ENCODE data around the gene COL12A1.

COL12A1 gene

DNA sequence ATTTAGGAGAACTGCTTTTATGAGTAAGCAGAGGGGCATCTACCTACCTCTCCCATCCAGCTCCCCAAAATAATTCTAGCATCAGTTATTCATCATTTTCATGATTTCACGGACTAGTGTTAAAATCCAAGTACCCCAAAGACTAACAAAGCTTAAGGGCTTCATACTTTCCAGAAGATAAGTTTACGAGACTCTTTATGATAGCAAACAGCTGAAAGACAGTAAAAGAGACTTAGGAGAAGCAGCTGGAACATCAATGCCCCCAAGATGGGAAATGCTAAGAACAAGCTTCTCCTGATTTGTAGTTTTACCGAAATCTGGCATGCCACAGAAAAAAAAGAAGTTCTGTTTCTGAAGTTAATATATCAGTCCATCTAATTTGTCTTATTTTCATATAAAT lies 70.0 kb downstream of the COL12A1 start:
- no peak for DNase-seq

DNA sequence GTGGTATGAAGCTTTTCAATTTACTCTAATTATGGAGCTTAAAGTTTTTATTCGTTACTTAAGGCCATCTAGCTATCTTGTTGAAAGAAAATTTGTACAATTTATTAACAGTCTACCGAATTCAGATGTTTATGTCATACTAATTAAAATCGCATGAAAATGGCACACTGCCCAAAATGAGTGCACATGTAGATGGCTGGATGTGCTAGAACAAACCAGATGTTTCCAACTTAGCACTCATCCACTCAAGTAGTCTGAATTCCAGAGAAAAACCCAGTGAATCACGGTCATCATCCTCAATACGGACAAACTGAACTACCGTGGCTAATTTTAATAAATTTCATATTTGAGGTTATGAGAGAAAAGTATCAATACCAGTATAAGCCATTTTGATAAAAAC lies 70.4 kb downstream of the COL12A1 start:
- no peak for DNase-seq

DNA sequence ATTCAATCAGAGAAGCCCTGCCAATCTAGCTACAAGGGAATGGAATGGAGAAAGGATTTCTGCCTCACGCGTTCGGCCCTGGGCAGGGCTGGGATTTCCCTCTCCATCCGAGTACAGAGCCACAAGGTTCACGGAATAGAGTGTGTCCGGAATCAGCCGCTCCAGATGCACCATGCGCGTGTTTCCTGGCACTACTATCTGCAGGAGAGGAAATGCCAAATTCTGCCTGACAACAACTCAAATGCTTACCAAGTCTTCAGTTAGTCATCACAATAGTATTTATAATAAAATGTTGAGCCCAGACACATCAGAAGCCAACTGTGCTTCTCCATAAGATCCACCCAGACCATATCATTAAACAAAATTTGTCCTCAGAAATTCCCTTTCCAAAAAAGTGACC lies 75.1 kb downstream of the COL12A1 start:
- no peak for DNase-seq

DNA sequence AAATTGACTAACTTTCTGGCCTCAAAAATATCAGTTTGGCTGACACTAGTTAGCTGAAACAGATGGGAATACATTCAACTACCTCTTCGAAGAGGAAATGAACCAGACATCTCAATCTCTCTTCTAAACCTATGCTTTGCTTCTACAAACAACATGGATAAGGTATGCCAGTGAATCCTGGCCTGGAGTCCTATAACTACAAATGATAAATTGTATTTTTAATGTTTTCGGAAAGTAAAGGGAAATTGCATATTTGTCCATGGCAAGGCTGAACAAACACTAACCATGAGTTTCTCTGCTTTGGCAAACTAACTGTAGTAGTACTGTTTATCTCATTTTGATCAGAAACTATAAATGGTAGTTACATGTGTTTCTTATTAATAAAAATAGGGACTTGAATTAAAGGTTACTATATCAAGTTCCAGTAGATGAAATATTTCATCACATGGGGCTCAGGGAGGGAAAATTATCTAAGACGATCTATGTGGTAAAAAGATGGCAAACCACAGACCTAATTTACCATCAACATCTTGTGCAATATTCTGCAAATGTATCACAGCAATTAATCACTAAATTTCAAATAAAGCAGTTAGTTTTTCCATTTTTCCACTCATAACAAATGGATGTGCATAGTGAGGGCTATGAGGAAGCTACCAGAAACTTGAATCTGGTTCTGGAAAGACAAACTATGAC lies 76.8 kb downstream of the COL12A1 start:
- no peak for DNase-seq

DNA sequence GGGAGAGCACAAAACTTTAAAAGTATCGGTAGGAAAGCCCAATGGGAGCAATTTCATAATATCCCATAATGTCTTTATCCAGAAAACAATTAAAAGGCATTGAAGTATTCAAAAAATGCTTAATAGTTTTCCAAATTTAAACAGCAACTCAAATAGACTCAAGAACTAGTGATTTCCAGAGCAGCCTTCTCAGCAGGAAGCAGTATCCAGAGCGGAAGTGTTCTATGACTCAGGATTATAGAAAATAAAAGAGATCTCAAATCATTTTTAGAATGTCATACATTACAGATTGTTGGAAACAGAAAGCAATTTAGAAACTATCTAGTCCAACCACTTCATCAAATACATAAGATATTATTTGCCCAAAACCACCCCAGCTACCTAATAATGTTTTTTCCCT lies 79.3 kb downstream of the COL12A1 start:
- DNase-seq, result no peak

DNA sequence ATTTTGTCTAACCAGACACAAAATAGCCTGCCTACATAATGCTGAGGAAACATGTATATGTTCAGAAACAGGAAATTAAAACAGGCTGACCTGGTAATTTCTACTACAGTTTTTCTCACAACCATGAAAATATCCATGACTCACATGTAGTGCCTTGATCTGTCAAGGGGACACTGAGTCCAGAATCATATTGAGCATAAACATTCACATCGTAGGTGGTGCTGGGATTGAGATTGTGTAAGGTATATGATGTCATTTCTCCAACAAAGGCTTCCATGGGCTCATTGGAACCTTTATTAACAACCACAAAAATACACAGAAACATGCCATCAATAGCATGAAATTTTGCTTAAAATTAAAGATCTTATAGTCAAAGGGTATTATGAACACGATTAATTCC lies 80.9 kb downstream of the COL12A1 start:
- no peak for DNase-seq

DNA sequence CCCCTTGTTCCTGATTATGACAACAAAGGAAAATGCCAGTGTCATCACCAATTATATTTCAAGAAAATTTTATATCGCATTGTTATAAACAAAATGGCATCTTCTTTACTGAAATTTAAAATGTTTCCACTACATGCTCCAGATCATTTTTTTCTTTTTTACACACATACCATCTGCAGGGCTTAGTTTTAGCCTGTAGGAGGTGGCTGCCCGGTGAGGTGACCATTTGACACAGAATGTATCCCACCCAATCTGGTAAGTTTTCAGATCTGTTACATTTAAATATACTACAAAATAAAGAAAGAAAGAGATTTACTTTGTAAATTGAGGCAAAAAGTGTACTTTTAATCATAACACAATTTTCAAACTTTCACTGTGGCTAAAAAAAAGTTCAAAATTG lies 81.8 kb downstream of the COL12A1 start:
- no peak for DNase-seq

DNA sequence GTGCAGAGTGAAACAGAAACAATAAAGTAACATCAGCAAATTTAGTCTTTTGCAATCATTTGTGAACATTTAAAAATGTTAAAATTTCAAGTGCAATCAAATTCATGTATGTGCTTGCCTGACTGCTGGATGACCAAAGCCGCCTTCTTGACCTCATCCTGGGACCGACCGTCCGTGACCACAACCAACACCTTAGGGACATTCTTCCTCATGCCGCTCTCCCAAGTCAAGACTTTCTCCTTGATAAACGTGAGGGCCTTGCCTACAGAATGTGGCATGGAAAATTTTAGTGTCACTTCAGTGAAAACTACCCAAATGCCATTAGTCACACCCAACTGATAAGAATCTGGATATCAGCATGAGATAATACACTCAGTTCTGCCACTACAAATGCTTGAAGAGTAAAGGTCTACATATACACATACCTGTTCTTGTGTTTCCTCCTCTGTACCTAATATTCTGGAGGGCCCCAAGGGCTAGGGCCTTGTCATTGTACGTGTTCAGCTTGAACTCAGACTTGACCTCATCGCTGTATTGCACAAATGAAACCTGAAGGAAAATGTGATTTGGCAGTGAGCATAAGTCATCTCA lies 86.8 kb downstream of the COL12A1 start:
- DNase-seq, result no peak

DNA sequence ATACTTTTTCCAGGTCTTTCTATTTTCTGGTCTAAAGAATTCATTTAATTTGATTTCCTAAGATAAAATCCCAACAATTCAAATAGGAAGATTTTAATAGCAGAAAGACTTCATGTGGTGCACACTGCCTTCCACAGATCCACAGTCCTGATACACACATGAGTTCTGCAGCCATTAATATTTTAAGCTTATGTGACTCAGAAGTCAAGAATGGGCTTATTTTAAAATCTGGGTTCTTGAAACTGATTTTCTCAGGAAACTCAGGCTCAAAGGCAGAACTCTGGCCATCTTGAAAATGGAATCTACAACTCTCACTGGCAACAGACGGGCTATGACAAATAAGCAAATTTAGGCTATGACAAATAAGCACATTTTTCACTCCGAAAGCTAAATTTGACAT lies 88.2 kb downstream of the COL12A1 start:
- no peak for DNase-seq

DNA sequence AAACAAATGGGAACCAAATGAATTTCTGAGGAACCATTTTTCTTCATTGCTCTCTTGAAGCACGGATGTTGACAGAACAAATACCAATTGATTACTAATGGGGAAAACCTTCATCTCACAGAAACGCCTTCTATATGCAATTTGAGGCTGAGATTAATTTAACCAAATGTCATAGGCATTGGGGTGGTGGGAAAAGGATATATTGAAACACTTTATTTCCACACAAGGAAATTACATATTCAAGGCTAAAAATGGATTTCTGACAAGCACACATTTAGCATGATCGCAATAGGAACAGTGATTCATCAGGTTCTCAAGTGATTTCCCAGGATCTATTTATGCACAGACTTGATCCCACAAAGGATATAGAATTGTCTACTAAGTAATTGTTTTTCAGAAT lies 88.9 kb downstream of the COL12A1 start:
- DNase-seq, result no peak

DNA sequence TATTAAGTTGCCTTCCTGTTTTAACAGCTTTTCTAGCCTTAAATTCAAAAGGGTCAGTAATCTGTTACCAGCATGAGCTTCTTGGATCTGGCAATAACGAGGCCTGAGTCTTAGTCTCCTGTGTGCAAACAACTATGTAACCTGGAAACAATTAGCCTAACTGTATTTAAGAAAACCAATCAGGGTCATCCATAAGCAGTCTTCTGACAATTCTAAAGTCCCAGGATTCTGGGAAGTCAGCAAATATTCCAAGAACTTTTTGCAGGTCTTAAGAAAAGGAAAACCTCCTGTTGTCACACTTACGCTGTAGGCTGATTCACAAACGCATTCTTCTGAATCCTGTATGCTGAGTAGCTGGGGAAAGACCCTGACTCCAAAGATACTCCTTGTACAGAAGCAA lies 90.4 kb downstream of the COL12A1 start:
- DNase-seq, result no peak

DNA sequence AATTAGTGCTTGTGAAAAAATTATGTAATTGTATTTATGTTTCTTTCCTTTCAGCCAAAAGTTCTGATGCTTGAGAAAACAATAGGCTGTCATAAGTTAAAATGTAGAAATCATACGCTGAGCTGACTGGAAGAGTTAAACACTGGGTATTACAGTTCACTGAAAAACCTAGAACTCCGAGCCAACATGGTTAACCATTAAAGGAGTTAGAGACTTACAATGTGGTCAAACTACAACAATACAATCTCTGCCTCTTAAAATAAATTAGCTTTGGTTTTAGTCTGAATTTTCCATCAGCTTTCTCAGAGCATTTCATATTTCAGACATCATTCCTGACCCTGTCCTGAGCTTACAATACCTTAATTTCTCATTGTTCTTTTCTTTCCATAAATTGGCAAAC lies 91.0 kb downstream of the COL12A1 start:
- DNase-seq, result peak; percentile 67

DNA sequence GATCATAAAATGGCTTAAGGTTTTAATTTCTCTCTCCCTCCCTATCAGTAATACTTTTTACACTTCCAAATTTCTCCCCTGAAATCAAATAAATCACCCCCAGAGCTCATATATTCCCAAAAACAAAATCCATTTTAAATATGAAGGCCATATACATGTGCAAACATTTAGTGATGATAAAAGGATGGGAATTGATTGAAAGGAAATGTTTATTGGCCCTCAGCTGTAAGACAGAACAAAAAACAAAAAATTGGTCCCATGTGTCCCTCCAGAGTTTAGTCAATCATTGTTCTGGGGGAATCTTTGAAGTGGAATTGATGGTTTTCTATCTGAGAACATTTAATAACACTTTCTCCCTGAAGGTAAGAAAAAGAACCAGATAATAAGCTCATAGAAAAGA lies 91.7 kb downstream of the COL12A1 start:
- no peak for DNase-seq

DNA sequence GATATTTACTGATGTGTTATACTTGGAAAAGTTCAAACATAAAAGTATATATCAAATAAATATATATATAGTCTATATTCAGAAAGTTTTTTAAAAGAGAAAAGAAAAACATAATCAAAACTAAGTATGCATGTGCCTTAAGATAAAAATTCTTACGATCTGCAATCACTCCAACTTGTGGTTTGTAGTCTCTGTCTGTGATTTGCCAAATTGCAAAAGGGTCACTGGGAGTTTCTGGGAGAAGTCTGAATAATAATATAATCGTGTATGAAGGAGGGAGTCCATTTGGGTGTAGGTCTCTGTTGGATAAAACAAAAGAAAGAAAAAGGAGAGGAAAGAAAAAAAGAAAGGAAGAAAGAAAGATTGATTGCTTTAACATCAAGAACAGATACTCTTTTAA lies 92.4 kb downstream of the COL12A1 start:
- no peak for DNase-seq

DNA sequence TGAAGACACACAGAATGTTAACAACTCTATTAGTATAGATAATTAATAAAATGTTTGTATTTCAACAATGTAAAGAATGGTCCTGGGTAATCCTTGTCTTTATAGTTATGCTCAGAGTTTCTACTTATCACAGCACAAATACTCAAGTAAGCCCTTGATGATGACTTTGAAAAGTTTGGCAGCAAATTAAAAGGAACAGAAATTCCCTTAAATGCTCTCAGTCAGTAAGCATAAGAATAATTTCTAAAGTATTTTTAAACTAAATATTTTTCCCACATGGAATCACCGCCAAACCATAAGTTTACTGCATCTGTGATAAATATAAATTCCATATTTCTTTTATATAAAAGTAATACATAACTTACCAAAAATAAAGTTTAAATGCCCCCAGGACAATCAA lies 96.1 kb downstream of the COL12A1 start:
- no peak for DNase-seq

DNA sequence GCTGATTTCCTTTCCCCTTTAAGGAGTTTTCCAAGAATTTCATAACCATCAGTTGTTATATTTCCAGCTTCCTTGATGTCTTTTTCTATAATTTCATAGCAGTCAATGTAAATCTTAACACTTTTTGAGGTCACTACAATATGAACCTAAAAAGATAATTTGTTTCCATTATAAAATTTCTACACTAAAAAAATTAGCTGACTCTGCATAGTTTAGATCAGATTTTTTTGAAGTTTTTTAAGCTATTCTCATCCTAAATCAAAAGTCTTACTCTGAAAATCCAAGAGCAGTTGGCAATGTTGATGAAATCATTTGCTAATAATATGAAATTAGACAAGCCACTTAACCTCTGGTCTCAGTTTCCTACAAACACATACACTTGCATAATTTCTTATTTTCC lies 96.8 kb downstream of the COL12A1 start:
- DNase-seq, result no peak

DNA sequence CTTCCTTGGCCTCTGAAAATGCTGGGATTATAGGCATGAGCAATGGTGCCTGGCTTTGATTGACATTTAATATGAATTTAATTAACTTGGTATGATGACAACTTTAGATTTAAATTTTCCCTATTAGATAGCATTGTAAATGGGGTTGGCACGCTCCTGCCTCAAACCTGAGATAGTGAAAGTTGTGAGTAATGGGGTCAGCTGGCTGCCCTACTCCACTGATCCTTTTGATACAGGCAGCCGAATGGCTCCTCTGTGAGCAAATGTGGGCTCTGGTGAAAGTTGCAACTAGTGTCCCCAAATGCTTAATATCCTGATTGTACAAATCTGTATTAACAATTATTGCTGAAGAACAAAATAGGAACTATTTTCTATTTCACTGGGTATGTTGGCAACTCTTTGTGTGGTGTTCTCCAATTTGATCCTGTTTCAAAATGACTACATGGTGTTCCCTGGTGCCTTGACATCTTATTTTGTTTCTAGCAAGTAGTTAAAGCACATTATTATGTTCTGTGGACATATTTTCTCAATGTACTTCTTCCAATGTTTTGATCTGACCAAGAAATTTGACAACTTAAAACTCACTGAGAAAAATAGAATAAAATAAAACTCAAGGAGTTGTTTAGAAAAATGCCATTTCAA lies 97.4 kb downstream of the COL12A1 start:
- no peak for DNase-seq

DNA sequence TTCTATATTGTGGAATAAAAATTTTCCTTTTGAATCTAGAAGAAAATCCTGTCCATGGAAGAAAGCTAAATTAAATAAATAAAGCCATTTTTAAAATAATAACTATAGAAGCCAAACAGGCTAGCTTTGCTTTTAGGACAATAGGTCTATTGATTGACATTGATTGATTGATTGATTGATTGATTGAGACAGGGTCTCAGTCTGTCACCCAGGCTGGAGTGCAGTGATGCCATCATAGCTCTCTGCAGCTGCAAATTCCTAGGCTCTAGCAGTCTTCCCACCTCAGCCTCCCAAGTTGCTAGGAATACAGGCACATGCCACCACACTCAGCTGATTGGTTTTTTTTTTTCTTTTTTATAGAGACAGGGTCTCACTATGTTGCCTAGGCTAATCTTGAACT lies 97.9 kb downstream of the COL12A1 start:
- DNase-seq, result no peak

DNA sequence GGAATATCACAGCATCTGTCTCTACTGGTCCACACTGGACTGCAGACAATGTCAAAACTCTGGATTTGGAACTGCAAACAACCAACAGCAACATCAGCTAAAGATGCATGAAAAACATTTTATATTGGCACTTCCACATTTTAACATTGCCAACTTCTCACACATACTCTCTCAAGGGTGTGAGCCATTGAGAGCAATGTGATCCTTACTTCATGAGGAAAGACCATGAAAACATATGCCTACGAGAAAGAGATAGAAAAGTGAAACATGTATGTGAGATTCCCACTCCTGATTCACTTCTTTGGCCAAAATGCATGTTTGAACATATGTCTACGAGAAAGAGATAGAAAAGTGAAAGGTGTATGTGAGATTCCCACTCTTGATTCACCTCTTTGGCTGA lies 99.4 kb downstream of the COL12A1 start:
- no peak for DNase-seq

DNA sequence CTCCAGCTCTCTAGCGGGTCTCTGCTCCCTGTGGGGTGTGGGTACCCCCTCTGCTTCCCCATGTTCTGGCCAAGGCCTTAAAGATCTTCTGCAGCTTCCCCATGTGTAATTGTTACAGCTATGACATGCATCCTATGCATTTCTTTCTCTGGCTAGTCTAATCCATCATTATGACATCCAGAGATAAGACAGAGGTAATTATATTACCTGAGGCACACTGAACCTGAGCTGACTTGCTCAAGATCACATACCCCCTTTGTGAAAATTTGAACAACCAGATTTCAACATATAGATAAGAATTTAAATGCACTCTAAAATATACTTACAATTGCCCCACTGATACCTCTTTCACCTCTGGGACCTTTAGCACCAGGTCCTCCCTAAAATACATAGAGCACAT lies 102.4 kb downstream of the COL12A1 start:
- no peak for DNase-seq

DNA sequence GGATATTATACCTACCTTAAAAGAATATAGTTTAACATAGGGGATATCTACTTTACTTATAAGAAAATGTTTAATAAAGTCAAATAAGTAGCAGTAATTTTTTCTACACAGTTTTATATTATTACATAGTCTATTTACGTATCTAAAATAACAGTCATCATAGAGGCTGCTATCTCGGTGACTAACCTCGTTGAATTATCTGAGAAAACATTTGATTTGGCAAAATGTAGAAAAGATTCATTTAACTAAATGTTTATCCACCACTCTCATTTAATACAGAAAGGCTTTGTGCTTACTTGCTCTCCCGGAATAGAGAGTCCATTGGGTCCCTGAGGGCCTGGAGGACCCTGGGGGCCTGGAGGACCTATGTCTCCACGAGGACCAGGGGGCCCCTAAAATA lies 103.6 kb downstream of the COL12A1 start:
- DNase-seq, result no peak

DNA sequence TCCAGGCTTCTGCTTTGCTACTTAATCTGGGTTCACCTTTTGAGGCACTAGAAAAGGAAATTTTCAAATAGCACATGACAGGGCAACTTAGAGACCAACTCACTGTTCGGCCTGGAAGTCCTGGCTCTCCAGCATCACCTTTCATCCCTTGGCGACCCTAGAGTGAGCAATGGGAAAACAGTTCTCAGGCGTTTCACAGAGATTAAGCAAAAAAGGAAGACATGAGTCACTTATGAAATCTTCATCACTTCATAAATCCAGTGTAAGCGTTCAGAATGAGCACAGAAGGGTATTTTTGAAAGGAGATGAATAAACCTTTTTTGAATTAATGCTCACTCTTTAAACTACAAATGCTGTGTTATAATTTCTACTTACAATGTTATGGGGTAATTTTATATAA lies 104.0 kb downstream of the COL12A1 start:
- no peak for DNase-seq

DNA sequence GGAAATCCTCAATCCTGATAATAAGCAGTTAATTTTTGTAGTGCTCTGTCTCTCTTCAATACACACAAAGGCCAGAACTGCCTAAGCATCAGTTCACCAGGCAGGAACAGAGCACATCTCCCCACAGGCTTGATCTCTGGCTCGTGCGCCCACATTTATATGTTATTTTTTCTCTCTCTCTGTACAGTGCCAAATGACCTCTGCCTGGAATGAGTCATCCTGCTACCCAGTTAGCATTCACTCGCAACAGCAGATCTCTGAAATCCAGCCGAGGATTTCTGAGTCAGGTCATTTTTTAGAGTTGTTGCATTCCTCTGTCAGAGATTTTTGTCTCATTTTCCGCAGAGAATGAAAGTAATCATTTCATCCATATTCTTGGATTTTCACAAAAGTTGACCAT lies 107.1 kb downstream of the COL12A1 start:
- peak; percentile 96 for DNase-seq

DNA sequence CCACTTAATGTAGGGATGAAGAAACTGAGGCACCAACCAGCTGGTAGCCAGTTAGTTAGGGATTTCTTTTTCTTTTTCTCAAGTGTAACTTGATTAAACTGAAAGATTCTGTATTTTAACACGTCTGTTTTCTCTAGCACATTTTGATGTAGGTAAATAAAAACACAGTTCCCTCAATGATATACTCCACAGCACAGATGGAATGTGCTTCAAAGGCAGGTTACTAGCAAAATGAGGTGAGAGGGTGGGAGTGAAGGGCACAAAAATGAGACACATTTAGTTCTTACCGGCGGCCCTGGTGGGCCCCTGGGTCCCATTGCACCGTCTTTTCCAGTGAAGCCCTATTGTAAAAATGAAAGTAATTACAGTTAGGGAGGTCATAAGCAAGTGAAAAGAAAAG lies 108.9 kb downstream of the COL12A1 start:
- DNase-seq, result no peak
